SU-DHL-6 (cell line): ENCODE data around the gene SPEF2.

ENCODE experiments used
- H2AFZ ChIP-seq: fragments of 200-600 bp; sonication (generic); 2 replicates; pipeline ENCODE4 v1.6.1; 2014; ENCODE audit warnings: low read depth, mild to moderate bottlenecking, moderate library complexity, mixed read lengths, antibody characterized with exemption, low read length; ENCODE audit not compliant: severe bottlenecking
- H3F3A ChIP-seq: fragments of 200-600 bp; shearing (Covaris generic); 2 replicates; pipeline ENCODE4 v1.6.0; 2016; ENCODE audit warnings: antibody characterized with exemption, mild to moderate bottlenecking; ENCODE audit not compliant: insufficient read depth
- H3K27ac ChIP-seq: fragments of 200-600 bp; sonication (generic); 2 replicates; pipeline ENCODE4 v1.5.1; 2016; ENCODE audit warnings: low read depth, mild to moderate bottlenecking, low read length, moderate library complexity, mixed read lengths
- H3K27me3 ChIP-seq: fragments of 200-600 bp; sonication (generic), shearing (Covaris generic); 2 replicates; pipeline ENCODE4 v1.6.0; 2014; ENCODE audit warnings: mild to moderate bottlenecking, low read length
- H3K36me3 ChIP-seq: fragments of 200-600 bp; sonication (generic); 2 replicates; pipeline ENCODE4 v1.6.1; 2014; ENCODE audit warnings: mild to moderate bottlenecking, low read length, mixed read lengths
- H3K4me2 ChIP-seq: fragments of 300-600, 200-600 bp; shearing (Covaris generic), sonication (generic); 2 replicates; pipeline ENCODE4 v1.6.0; 2014; ENCODE audit warnings: low read length, low read depth, mild to moderate bottlenecking; ENCODE audit not compliant: poor library complexity, severe bottlenecking
- H3K4me3 ChIP-seq: fragments of 200-600 bp; sonication (generic); 2 replicates; pipeline ENCODE4 v1.5.1; 2014; ENCODE audit warnings: antibody characterized with exemption, low read length, mild to moderate bottlenecking, mixed read lengths; ENCODE audit not compliant: insufficient read depth, poor library complexity, severe bottlenecking
- H3K79me2 ChIP-seq: fragments of 200-600 bp; sonication (generic); 2 replicates; pipeline ENCODE4 v1.6.1; 2014; ENCODE audit warnings: mild to moderate bottlenecking, low read length, moderate library complexity; ENCODE audit not compliant: insufficient read depth
- H3K9ac ChIP-seq: fragments of 200-600 bp; sonication (generic); 2 replicates; pipeline ENCODE4 v1.7.0; 2014; ENCODE audit warnings: mild to moderate bottlenecking, low read length
- H3K9me2 ChIP-seq: fragments of 200-600 bp; sonication (generic); replicated peaks from 2 replicates; pipeline ENCODE4 v1.6.1; 2014; ENCODE audit warnings: low read length; ENCODE audit not compliant: insufficient read depth
- H3K9me3 ChIP-seq: fragments of 200-600 bp; sonication (generic); 2 replicates; pipeline ENCODE4 v1.6.1; 2014; ENCODE audit warnings: low read length, mixed read lengths; ENCODE audit not compliant: insufficient read depth
- H4K20me1 ChIP-seq: fragments of 200-600 bp; sonication (generic); 2 replicates; pipeline ENCODE4 v1.6.1; 2014; ENCODE audit warnings: low read depth, mild to moderate bottlenecking, antibody characterized with exemption, low read length, moderate library complexity, mixed read lengths
- EZH2phosphoT487 ChIP-seq: fragments of 200-600 bp; sonication (generic), shearing (Covaris generic); conservative IDR thresholded peaks from 2 replicates; pipeline ENCODE4 v1.6.1; 2018; ENCODE audit warnings: mild to moderate bottlenecking, antibody characterized with exemption, low read length, moderate library complexity, mixed read lengths
- TF ChIP-seq, protein P1 (sequence below): fragments of 200-600 bp; sonication (generic); IDR thresholded peaks from one replicate; pipeline ENCODE4 v1.5.1; 2017; ENCODE audit warnings: antibody characterized with exemption, mild to moderate bottlenecking, low read length, moderate library complexity; ENCODE audit not compliant: insufficient read depth, poor library complexity, severe bottlenecking

SPEF2 gene

DNA sequence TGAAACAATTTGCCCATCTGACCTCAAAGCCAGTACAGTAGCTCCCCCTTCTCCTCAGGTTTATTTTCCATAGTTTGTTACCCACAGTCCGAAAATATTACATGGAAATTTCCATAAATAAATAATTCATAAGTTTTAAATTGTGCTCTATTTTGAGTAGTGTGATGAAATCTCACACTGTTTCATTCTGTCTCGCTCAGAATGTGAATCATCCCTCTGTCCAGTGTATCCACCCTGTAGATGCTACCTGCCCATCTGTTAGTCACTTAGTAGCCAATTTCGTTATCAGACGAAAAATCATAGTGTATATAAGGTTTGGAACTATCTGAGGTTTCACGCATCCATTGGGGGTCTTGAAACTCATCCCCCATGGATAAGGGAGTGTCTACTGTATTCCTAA is 138.3 kb downstream of the SPEF2 start:
- Histone ChIP-seq H3K27me3 (no peaks in the 10 kb centered on the region), H3K4me2 (no peak overlapping the region), H3K9me3 (no peaks in the 10 kb centered on the region), H3K27ac (no peak overlapping the region), H3K79me2 (no peaks in the 10 kb centered on the region), H4K20me1 (no peaks in the 10 kb centered on the region), H3K4me3 (no peak overlapping the region), H3F3A (no peaks in the 10 kb centered on the region), H3K9ac (no peak overlapping the region), H3K36me3 (no peaks in the 10 kb centered on the region), H3K9me2 (no peaks in the 10 kb centered on the region), H2AFZ (no peak overlapping the region)
- TF ChIP-seq EZH2phosphoT487, result no peak
- TF ChIP-seq, protein P1, sequence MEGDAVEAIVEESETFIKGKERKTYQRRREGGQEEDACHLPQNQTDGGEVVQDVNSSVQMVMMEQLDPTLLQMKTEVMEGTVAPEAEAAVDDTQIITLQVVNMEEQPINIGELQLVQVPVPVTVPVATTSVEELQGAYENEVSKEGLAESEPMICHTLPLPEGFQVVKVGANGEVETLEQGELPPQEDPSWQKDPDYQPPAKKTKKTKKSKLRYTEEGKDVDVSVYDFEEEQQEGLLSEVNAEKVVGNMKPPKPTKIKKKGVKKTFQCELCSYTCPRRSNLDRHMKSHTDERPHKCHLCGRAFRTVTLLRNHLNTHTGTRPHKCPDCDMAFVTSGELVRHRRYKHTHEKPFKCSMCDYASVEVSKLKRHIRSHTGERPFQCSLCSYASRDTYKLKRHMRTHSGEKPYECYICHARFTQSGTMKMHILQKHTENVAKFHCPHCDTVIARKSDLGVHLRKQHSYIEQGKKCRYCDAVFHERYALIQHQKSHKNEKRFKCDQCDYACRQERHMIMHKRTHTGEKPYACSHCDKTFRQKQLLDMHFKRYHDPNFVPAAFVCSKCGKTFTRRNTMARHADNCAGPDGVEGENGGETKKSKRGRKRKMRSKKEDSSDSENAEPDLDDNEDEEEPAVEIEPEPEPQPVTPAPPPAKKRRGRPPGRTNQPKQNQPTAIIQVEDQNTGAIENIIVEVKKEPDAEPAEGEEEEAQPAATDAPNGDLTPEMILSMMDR, result no peak

DNA sequence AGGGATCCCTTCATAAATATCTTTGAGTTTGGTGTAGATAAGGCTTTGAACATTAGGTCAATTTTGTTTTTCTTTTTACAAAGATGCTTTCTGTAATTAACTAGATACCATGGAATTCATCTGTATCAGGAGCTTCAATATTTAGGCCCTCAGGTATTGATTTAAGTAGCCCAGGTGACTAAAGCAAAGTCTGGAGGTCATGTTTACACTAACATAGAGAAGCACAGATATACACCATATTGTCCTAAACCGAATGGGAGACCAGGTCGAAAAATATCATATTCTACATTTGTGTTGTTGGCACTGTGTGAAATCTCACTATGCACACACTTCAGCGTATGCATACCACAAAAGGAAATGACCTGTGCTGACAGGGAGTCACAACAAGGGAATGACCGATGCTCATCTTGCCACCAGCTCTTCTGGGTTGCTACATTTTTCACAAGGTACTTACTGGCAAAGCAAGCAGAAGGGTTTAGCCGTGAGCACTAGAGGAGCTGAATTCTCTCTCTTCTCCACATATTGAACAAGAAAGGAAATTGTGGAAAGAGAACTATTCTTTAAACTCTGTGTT is 140.6 kb downstream of the SPEF2 start:
- no peak overlapping the region for H2AFZ ChIP-seq

DNA sequence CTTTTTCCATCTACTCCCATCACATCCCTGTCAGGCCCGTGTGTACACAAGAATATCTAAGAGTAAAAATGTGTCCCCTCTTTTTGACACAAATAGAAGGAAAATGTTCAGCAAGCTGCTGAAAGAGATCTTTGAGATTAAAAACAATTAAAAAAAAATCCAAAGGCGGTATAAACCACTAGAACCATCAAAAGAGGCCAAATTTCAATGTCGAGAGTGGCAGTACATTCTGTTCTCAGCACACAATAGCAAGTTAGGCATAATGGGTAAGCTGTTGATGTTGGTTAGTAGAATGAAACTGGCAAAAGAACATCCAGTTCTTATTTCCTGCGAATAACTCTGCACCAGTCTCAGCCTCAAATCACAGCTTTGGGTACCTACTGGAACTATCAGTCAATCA is 143.9 kb downstream of the SPEF2 start:
- H3K79me2 ChIP-seq, result no peaks in the 10 kb centered on the region
- no peak overlapping the region for H3K9ac ChIP-seq
- no peaks in the 10 kb centered on the region for H3K36me3 ChIP-seq
- no peak overlapping the region for H3K4me2 ChIP-seq
- H3K9me3 ChIP-seq, result no peaks in the 10 kb centered on the region
- H3K4me3 ChIP-seq, result no peak overlapping the region
- H2AFZ ChIP-seq, result no peak overlapping the region
- no peaks in the 10 kb centered on the region for H3K9me2 ChIP-seq
- H3K27me3 ChIP-seq, result no peaks in the 10 kb centered on the region
- H4K20me1 ChIP-seq, result no peaks in the 10 kb centered on the region
- no peaks in the 10 kb centered on the region for H3F3A ChIP-seq
- TF ChIP-seq, protein P1, result no peak
- TF ChIP-seq EZH2phosphoT487, result no peak
- H3K27ac ChIP-seq, result no peak overlapping the region

More for the DNA sequence above, 140.6 kb downstream of the SPEF2 start:
- no peaks in the 10 kb centered on the region for H3K79me2 ChIP-seq
- no peaks in the 10 kb centered on the region for H3K27me3 ChIP-seq
- H3K9me3 ChIP-seq, result no peaks in the 10 kb centered on the region
- no peak overlapping the region for H3K4me2 ChIP-seq
- no peak overlapping the region for H3K4me3 ChIP-seq
- no peaks in the 10 kb centered on the region for H3K36me3 ChIP-seq
- H3K27ac ChIP-seq, result no peak overlapping the region
- H3K9ac ChIP-seq, result no peak overlapping the region
- H4K20me1 ChIP-seq, result no peaks in the 10 kb centered on the region
- H3F3A ChIP-seq, result no peaks in the 10 kb centered on the region
- H3K9me2 ChIP-seq, result no peaks in the 10 kb centered on the region
- TF ChIP-seq, protein P1, result no peak
- TF ChIP-seq EZH2phosphoT487, result no peak
